Prostate gland (tissue), 2 donors: ENCODE data around the gene PERCC1.

Source experiments
- POLR2A ChIP-seq: fragments of 450-650 bp; IDR thresholded peaks from one replicate; pipeline ENCODE4 v1.6.1; 2016; ENCODE audit warnings: antibody characterized with exemption, mild to moderate bottlenecking
- POLR2AphosphoS5 ChIP-seq: sonication (generic); formaldehyde crosslinking; IDR thresholded peaks from one replicate; pipeline ENCODE4 v1.6.1; 2017; ENCODE audit warnings: antibody characterized with exemption
- TF ChIP-seq, protein P1 (sequence below), 4 experiments: fragments of 200-600 bp in 2 of 4; fragments of 450-650 bp in 2 of 4; sonication (generic) in 2 of 4; IDR thresholded peaks; 1 replicate in 3 of 4; 2 replicates in 1 of 4; pipeline ENCODE4 v1.5.1; 2016 to 2019; ENCODE audit warnings: antibody characterized with exemption in 4 of 4, mild to moderate bottlenecking in 2 of 4, moderate library complexity in 2 of 4

DNA sequence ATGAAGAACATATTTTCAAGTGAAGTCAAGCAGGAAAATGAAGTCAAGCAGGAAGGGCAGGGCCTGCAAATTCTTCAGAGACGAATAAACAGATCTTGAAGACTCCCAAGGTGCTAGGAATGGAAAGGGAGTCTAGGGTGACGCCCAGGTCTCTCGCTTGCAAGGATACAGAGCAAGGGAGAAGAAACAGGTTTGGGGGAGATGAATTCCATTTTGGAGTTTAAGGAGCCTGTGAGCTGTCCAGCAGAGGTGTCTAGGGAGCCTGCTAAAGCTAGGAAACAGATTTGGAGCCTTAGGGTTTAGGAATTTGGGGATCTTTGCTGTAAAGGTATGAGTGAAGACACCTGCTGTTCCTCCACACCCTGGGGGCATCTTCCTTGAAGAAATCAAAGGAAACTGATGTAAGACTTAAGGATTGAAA lies 14.3 kb upstream of the PERCC1 start:
- TF ChIP-seq, protein P1, sequence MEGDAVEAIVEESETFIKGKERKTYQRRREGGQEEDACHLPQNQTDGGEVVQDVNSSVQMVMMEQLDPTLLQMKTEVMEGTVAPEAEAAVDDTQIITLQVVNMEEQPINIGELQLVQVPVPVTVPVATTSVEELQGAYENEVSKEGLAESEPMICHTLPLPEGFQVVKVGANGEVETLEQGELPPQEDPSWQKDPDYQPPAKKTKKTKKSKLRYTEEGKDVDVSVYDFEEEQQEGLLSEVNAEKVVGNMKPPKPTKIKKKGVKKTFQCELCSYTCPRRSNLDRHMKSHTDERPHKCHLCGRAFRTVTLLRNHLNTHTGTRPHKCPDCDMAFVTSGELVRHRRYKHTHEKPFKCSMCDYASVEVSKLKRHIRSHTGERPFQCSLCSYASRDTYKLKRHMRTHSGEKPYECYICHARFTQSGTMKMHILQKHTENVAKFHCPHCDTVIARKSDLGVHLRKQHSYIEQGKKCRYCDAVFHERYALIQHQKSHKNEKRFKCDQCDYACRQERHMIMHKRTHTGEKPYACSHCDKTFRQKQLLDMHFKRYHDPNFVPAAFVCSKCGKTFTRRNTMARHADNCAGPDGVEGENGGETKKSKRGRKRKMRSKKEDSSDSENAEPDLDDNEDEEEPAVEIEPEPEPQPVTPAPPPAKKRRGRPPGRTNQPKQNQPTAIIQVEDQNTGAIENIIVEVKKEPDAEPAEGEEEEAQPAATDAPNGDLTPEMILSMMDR (IDR thresholded peaks at IDR 0.05): no peak
- no peak for TF ChIP-seq POLR2AphosphoS5
- no peak for TF ChIP-seq POLR2A
